ENCODE data around the gene ABLIM2. TPM values are rescaled to one million over a fixed set of nuclear protein-coding genes. Genes with fewer than 3 reads are reported as not detected.

Gene ABLIM2
- polyA plus RNA-seq, 3 donors: 0.21 TPM; not detected in 2

- no peaks in the 10 kb centered on the region for H4K20me1 ChIP-seq (ENCODE audit: insufficient read depth, low read length)
- H3K9me3 Mint-ChIP-seq: peaks cover 6 to 20% (median 17%) of the 10 kb centered on the region in 7 donors
- no peaks in the 10 kb centered on the region for H3K4me1 Mint-ChIP-seq
- intact Hi-C loops (cut with micrococcal nuclease): no loop called here
- H3K27ac ChIP-seq (ENCODE audit: low read depth in 1 of 2, low read length in 2 of 2): no peak overlapping the region
- no peaks in the 10 kb centered on the region for H3K36me3 Mint-ChIP-seq
- no peaks in the 10 kb centered on the region for H3K27me3 ChIP-seq (ENCODE audit: control insufficient read depth in 2 of 2, insufficient read depth in 2 of 2, low read length in 2 of 2)
- DNase-seq: no peak
- no peak overlapping the region for H3K4me3 Mint-ChIP-seq
- no peak overlapping the region for H3K4me2 ChIP-seq (replicated peaks; ENCODE audit: extremely low read depth, low read length, poor library complexity, severe bottlenecking)
- no peak for TF ChIP-seq CTCF (IDR thresholded peaks at IDR 0.05)
- H3K9me3 ChIP-seq (replicated peaks in 1 of 2; ENCODE audit: control insufficient read depth in 1 of 2, insufficient read depth in 1 of 2, low read length in 2 of 2): peaks cover 9 to 15% of the 10 kb centered on the region in 2 donors
- no peak overlapping the region for H3K4me3 ChIP-seq (replicated peaks in 1 of 3; ENCODE audit: low read depth in 2 of 3, low read length in 3 of 3)
- peaks cover 3 to 5% (median 4%) of the 10 kb centered on the region in 3 donors for H3K27me3 Mint-ChIP-seq (ENCODE audit: low read depth in 3 of 3)
- no peaks in the 10 kb centered on the region for H3K79me2 ChIP-seq (ENCODE audit: insufficient read depth, low read length)
- H3K36me3 ChIP-seq (replicated peaks in 1 of 2; ENCODE audit: control insufficient read depth in 1 of 2, insufficient read depth in 2 of 2, low read length in 2 of 2): no peaks in the 10 kb centered on the region
- no peak overlapping the region for H3K27ac Mint-ChIP-seq
- no peaks in the 10 kb centered on the region for H3K4me1 ChIP-seq (ENCODE audit: control insufficient read depth in 1 of 2, insufficient read depth in 2 of 2, low read length in 2 of 2)
- 96% methylated on average over 11 of the region's 12 CpGs for WGBS (ENCODE audit: insufficient coverage)
- no peak overlapping the region for H2AFZ ChIP-seq (ENCODE audit: insufficient read depth, low read depth, low read length, poor library complexity, severe bottlenecking)
- H3K9ac ChIP-seq (ENCODE audit: insufficient read depth, low read length, poor library complexity, severe bottlenecking): no peak overlapping the region
These were observed 69.6 kb downstream of the ABLIM2 start for GRCh38 chr4:8088966-8089491.

- Histone ChIP-seq H3K36me3 (replicated peaks in 1 of 2; ENCODE audit: control insufficient read depth in 1 of 2, insufficient read depth in 2 of 2, low read length in 2 of 2) (no peaks in the 10 kb centered on the region), H4K20me1 (ENCODE audit: insufficient read depth, low read length) (no peaks in the 10 kb centered on the region), H3K79me2 (ENCODE audit: insufficient read depth, low read length) (no peaks in the 10 kb centered on the region), H3K9ac (ENCODE audit: insufficient read depth, low read length, poor library complexity, severe bottlenecking) (no peak overlapping the region), H3K4me3 (replicated peaks in 1 of 3; ENCODE audit: low read depth in 2 of 3, low read length in 3 of 3) (no peak overlapping the region), H3K9me3 (replicated peaks in 1 of 2; ENCODE audit: control insufficient read depth in 1 of 2, insufficient read depth in 1 of 2, low read length in 2 of 2) (peaks cover 5 to 6% of the 10 kb centered on the region in 2 donors), H3K27me3 (ENCODE audit: control insufficient read depth in 2 of 2, insufficient read depth in 2 of 2, low read length in 2 of 2) (no peaks in the 10 kb centered on the region), H3K4me1 (ENCODE audit: control insufficient read depth in 1 of 2, insufficient read depth in 2 of 2, low read length in 2 of 2) (no peaks in the 10 kb centered on the region), H3K27ac (ENCODE audit: low read depth in 1 of 2, low read length in 2 of 2) (no peak overlapping the region), H3K4me2 (replicated peaks; ENCODE audit: extremely low read depth, low read length, poor library complexity, severe bottlenecking) (no peak overlapping the region), H2AFZ (ENCODE audit: insufficient read depth, low read depth, low read length, poor library complexity, severe bottlenecking) (no peak overlapping the region)
- H3K27me3 Mint-ChIP-seq (ENCODE audit: low read depth in 3 of 3): peaks cover 3 to 7% (median 4%) of the 10 kb centered on the region in 3 donors
- peaks cover 2 to 10% (median 7%) of the 10 kb centered on the region in 7 donors for H3K9me3 Mint-ChIP-seq
- H3K27ac Mint-ChIP-seq: no peak overlapping the region
- no peaks in the 10 kb centered on the region for H3K36me3 Mint-ChIP-seq
- no peak overlapping the region for H3K4me3 Mint-ChIP-seq
- H3K4me1 Mint-ChIP-seq: no peaks in the 10 kb centered on the region
- TF ChIP-seq CTCF (IDR thresholded peaks at IDR 0.05): no peak
- intact Hi-C loops (cut with micrococcal nuclease): no loop called here
- no peak for DNase-seq
- 83% methylated on average over 14 of the region's 18 CpGs for WGBS (ENCODE audit: insufficient coverage)
These were observed 70.6 kb downstream of the ABLIM2 start for GRCh38 chr4:8087921-8088495.
